H9 (cell line): ENCODE results near the gene CETP. TPM values are rescaled to one million over a fixed set of nuclear protein-coding genes. Genes with fewer than 3 reads are reported as not detected.

Experiments used
- DNase-seq: peaks from one replicate; pipeline ENCODE4 v3.0.0-alpha.2; 2017
- H2AFZ ChIP-seq: one replicate; pipeline ENCODE4 v1.6.1; 2013; ENCODE audit warnings: mild to moderate bottlenecking, low read length, control low read depth, moderate library complexity
- H2AK5ac ChIP-seq: 2 replicates; pipeline ENCODE4 v1.6.1; 2013; ENCODE audit warnings: low read length, control low read depth, mixed read lengths; ENCODE audit not compliant: insufficient read length
- H2BK120ac ChIP-seq: one replicate; pipeline ENCODE4 v1.6.1; 2013; ENCODE audit warnings: low read depth, mild to moderate bottlenecking, low read length, control low read depth, inconsistent platforms; ENCODE audit not compliant: poor library complexity, severe bottlenecking
- H2BK12ac ChIP-seq: 2 replicates; pipeline ENCODE4 v1.6.1; 2013; ENCODE audit warnings: low read length, control low read depth, mixed read lengths, low read depth; ENCODE audit not compliant: insufficient read length
- H2BK15ac ChIP-seq: 2 replicates; pipeline ENCODE4 v1.6.1; 2013; ENCODE audit warnings: low read depth, low read length, control low read depth
- H2BK20ac ChIP-seq: one replicate; pipeline ENCODE4 v1.6.1; 2013; ENCODE audit warnings: low read depth, mild to moderate bottlenecking, low read length, control low read depth, inconsistent platforms; ENCODE audit not compliant: poor library complexity, severe bottlenecking
- H2BK5ac ChIP-seq: 2 replicates; pipeline ENCODE4 v1.6.1; 2013; ENCODE audit warnings: low read length, control low read depth, mixed read lengths; ENCODE audit not compliant: insufficient read length
- H3K14ac ChIP-seq: 2 replicates; pipeline ENCODE4 v1.6.1; 2013; ENCODE audit warnings: low read length, control low read depth; ENCODE audit not compliant: insufficient read depth
- H3K18ac ChIP-seq: 2 replicates; pipeline ENCODE4 v1.6.1; 2013; ENCODE audit warnings: low read depth, mild to moderate bottlenecking, mixed read lengths, low read length, control low read depth; ENCODE audit not compliant: insufficient read length
- H3K23ac ChIP-seq: 2 replicates; pipeline ENCODE4 v1.6.1; 2013; ENCODE audit warnings: low read length, control low read depth, mixed read lengths, low read depth; ENCODE audit not compliant: insufficient read length
- H3K23me2 ChIP-seq: 2 replicates; pipeline ENCODE4 v1.6.1; 2013; ENCODE audit warnings: low read depth, mild to moderate bottlenecking, mixed read lengths, low read length, control low read depth; ENCODE audit not compliant: insufficient read length, poor library complexity, severe bottlenecking
- H3K27ac ChIP-seq: 2 replicates; pipeline ENCODE4 v1.5.1; 2013; ENCODE audit warnings: low read length, control low read depth, mixed read lengths, low read depth; ENCODE audit not compliant: insufficient read length
- H3K27me3 ChIP-seq: 2 replicates; pipeline ENCODE4 v1.6.1; 2013; ENCODE audit warnings: low read length, control low read depth, inconsistent platforms; ENCODE audit not compliant: insufficient read depth
- H3K4ac ChIP-seq: 2 replicates; pipeline ENCODE4 v1.6.1; 2013; ENCODE audit warnings: low read depth, mild to moderate bottlenecking, control low read depth, inconsistent platforms, low read length, moderate library complexity
- H3K4me1 ChIP-seq: 2 replicates; pipeline ENCODE4 v1.6.1; 2013; ENCODE audit warnings: low read length, control low read depth, inconsistent platforms; ENCODE audit not compliant: insufficient read depth
- H3K4me2 ChIP-seq: 2 replicates; pipeline ENCODE4 v1.6.1; 2013; ENCODE audit warnings: low read length, control low read depth, mixed read lengths; ENCODE audit not compliant: insufficient read length, insufficient read depth
- H3K56ac ChIP-seq: 2 replicates; pipeline ENCODE4 v1.6.1; 2013; ENCODE audit warnings: low read depth, mild to moderate bottlenecking, mixed read lengths, low read length, control low read depth; ENCODE audit not compliant: insufficient read length
- H3K79me1 ChIP-seq: 2 replicates; pipeline ENCODE4 v1.6.1; 2013; ENCODE audit warnings: low read depth, mild to moderate bottlenecking, moderate library complexity, low read length, control low read depth, inconsistent platforms; ENCODE audit not compliant: insufficient read depth, poor library complexity, severe bottlenecking
- H3K79me2 ChIP-seq: 2 replicates; pipeline ENCODE4 v1.6.1; 2013; ENCODE audit warnings: low read length, control low read depth, inconsistent platforms; ENCODE audit not compliant: insufficient read depth
- H3K9ac ChIP-seq: 2 replicates; pipeline ENCODE4 v1.6.1; 2013; ENCODE audit warnings: low read length, control low read depth, mixed read lengths; ENCODE audit not compliant: insufficient read length; ENCODE audit errors: extremely low read depth
- H3K9me3 ChIP-seq: one replicate; pipeline ENCODE4 v1.6.1; 2013; ENCODE audit warnings: low read depth, low read length, inconsistent platforms; ENCODE audit not compliant: control insufficient read depth
- H3T11ph ChIP-seq: one replicate; pipeline ENCODE4 v1.6.1; 2013; ENCODE audit warnings: mild to moderate bottlenecking, low read length, control low read depth, inconsistent platforms
- H4K20me1 ChIP-seq: one replicate; pipeline ENCODE4 v1.6.1; 2013; ENCODE audit not compliant: control insufficient read depth, insufficient read length, insufficient read depth
- H4K5ac ChIP-seq: 2 replicates; pipeline ENCODE4 v1.6.1; 2013; ENCODE audit warnings: low read depth, mild to moderate bottlenecking, mixed read lengths, low read length, control low read depth; ENCODE audit not compliant: insufficient read length
- H4K8ac ChIP-seq: replicated peaks from 2 replicates; pipeline ENCODE4 v1.6.1; 2013; ENCODE audit warnings: low read length, control low read depth, mixed read lengths, low read depth; ENCODE audit not compliant: insufficient read length
- H4K91ac ChIP-seq: 2 replicates; pipeline ENCODE4 v1.6.1; 2013; ENCODE audit warnings: low read depth, mild to moderate bottlenecking, moderate library complexity, mixed read lengths, low read length, control low read depth; ENCODE audit not compliant: insufficient read length
- H3K27ac Mint-ChIP-seq, 3 experiments: 2 replicates in 2 of 3; 3 replicates in 1 of 3; pipeline ENCODE4 v1.8.0; 2020 to 2021; ENCODE audit warnings: mixed read lengths in 3 of 3, mild to moderate bottlenecking in 1 of 3, moderate library complexity in 1 of 3
- H3K27me3 Mint-ChIP-seq: 2 replicates; pipeline ENCODE4 v1.8.0; 2021; ENCODE audit warnings: low read depth, mild to moderate bottlenecking, moderate library complexity, mixed read lengths
- H3K36me3 Mint-ChIP-seq, 3 experiments: 2 replicates in 2 of 3; 3 replicates in 1 of 3; pipeline ENCODE4 v1.8.0; 2020 to 2021; ENCODE audit warnings: low read depth in 3 of 3, mixed read lengths in 3 of 3; ENCODE audit not compliant: insufficient read depth in 1 of 3
- H3K4me1 Mint-ChIP-seq, 2 experiments: 2 replicates each; pipeline ENCODE4 v1.8.0; 2020; ENCODE audit warnings: mixed read lengths in 2 of 2
- H3K4me3 Mint-ChIP-seq, 2 experiments: 2 replicates in 1 of 2; 3 replicates in 1 of 2; pipeline ENCODE4 v1.8.0; 2020 to 2021; ENCODE audit warnings: mild to moderate bottlenecking in 2 of 2, mixed read lengths in 2 of 2, moderate library complexity in 1 of 2
- H3K9me3 Mint-ChIP-seq, 2 experiments: 2 replicates in 1 of 2; 3 replicates in 1 of 2; pipeline ENCODE4 v1.8.0; 2020; ENCODE audit warnings: mild to moderate bottlenecking in 2 of 2, mixed read lengths in 2 of 2, moderate library complexity in 1 of 2
- WGBS: extraction: QIAGEN DNeasy Blood & Tissue Kit; methylation state at CpG from one replicate; pipeline ENCODE4 v1.1.7; 2013; ENCODE audit warnings: missing lambda C conversion rate, low lambda C conversion rate, mixed read lengths; ENCODE audit not compliant: insufficient read length; ENCODE audit errors: extremely low coverage; 5-methylcytosine and 5-hydroxymethylcytosine counted together
- total RNA-seq: library from RNA; stranded (reverse); gene quantifications from 2 replicates; pipeline ENCODE4 v1.2.1, GENCODE V29; 2021
- TF ChIP-seq, protein P1 (sequence below): fragments of 200-600 bp; sonication (generic); conservative IDR thresholded peaks from 3 replicates; pipeline ENCODE4 v1.8.0; 2021; ENCODE audit warnings: antibody characterized with exemption, mild to moderate bottlenecking

The CETP gene
- total RNA-seq, 1 experiment from 2014 or later, result not detected

DNA sequence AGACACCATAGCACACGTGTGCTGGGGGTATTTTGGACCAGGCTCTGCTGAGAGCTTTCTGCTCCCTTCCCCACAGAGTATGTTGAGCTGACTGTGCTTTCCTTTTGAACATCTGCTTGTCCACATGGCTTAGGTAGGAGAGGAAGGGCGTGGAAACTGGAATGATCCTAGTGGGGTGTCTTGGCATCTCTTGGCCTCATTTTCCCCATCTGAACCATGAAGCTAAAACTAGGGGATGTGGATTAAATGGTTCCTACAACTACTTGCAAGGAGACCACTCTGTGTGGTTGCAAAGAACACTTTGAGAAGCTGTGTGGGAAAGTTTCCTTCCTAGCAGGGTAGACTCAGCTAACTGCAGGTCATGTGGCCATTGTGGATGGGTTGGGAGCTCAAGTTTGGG lies 20.9 kb downstream of the CETP start:
- H2BK20ac ChIP-seq, result no peak overlapping the region
- no peak overlapping the region for H3K4me2 ChIP-seq
- H3K4ac ChIP-seq, result no peak overlapping the region
- no peak overlapping the region for H2BK5ac ChIP-seq
- H3K56ac ChIP-seq, result no peak overlapping the region
- H3K27ac ChIP-seq, result no peak overlapping the region
- no peaks in the 10 kb centered on the region for H3K9me3 ChIP-seq
- no peak overlapping the region for H2BK15ac ChIP-seq
- H4K5ac ChIP-seq, result no peak overlapping the region
- H3K79me2 ChIP-seq, result no peaks in the 10 kb centered on the region
- peaks cover 12 to 29% of the 10 kb centered on the region in 2 experiments for H3K4me1 Mint-ChIP-seq
- no peak overlapping the region for H3K27ac Mint-ChIP-seq
- no peak overlapping the region for H2BK120ac ChIP-seq
- no peaks in the 10 kb centered on the region for H3K9me3 Mint-ChIP-seq
- H4K8ac ChIP-seq, result no peak overlapping the region
- no peak overlapping the region for H2AFZ ChIP-seq
- H4K20me1 ChIP-seq, result no peaks in the 10 kb centered on the region
- no CpG with 5 or more reads among the region's 2 CpGs for WGBS
- no peak overlapping the region for H2AK5ac ChIP-seq
- no peak overlapping the region for H3K23ac ChIP-seq
- no peaks in the 10 kb centered on the region for H3K4me1 ChIP-seq
- no peak overlapping the region for H4K91ac ChIP-seq
- H3K9ac ChIP-seq, result no peak overlapping the region
- H3K27me3 ChIP-seq, result no peaks in the 10 kb centered on the region
- no peak overlapping the region for H3K14ac ChIP-seq
- TF ChIP-seq, protein P1, sequence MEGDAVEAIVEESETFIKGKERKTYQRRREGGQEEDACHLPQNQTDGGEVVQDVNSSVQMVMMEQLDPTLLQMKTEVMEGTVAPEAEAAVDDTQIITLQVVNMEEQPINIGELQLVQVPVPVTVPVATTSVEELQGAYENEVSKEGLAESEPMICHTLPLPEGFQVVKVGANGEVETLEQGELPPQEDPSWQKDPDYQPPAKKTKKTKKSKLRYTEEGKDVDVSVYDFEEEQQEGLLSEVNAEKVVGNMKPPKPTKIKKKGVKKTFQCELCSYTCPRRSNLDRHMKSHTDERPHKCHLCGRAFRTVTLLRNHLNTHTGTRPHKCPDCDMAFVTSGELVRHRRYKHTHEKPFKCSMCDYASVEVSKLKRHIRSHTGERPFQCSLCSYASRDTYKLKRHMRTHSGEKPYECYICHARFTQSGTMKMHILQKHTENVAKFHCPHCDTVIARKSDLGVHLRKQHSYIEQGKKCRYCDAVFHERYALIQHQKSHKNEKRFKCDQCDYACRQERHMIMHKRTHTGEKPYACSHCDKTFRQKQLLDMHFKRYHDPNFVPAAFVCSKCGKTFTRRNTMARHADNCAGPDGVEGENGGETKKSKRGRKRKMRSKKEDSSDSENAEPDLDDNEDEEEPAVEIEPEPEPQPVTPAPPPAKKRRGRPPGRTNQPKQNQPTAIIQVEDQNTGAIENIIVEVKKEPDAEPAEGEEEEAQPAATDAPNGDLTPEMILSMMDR, result no peak
- no peak for DNase-seq
- no peaks in the 10 kb centered on the region for H3K79me1 ChIP-seq
- peaks cover 7% of the 10 kb centered on the region for H3K27me3 Mint-ChIP-seq
- no peak overlapping the region for H2BK12ac ChIP-seq
- no peak overlapping the region for H3T11ph ChIP-seq
- no peaks in the 10 kb centered on the region for H3K23me2 ChIP-seq
- H3K36me3 Mint-ChIP-seq, result no peaks in the 10 kb centered on the region
- H3K4me3 Mint-ChIP-seq, result no peak overlapping the region
- no peak overlapping the region for H3K18ac ChIP-seq
